Measurements from ENCODE around the gene ZNF536. TPM values are rescaled to one million over a fixed set of nuclear protein-coding genes. Genes with fewer than 3 reads are reported as not detected.
A peak's percentile ranks its signal among the peaks of the same experiment; 100 is the strongest.

The ZNF536 gene
- total and polyA plus RNA-seq, 2 of the 13 experiments (the other 11 are each of a cell fraction or from before 2014, with no cell fraction given): not detected

DNA sequence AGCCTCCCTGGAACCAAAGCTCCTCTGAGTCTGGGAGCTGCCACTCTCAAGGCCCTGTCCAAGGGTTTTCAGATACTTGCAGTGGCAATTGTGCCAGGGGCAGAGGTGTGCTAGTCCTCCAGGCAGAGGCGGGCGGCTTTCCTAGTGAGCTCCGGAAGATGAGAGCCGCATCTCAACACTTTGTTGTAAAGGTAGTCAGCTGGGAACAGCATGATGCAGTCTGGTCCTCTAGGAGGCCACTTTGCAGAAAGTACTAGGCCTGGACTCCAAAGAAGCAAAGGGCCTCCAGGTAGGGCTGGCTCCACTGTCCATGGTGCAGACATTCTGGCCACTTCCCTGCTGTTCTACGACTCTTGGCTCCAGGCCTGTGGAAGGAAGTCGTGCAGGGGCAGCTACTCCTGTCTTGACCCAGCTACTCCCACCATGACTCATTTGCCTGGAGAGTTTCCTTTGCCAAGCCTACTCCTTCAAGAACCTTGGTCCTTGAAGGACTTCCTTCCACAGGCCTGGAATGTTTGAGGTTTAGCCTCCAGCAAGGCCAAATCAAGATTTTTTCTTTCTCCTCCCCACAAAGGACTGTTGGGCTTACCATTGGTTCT lies 9.9 kb upstream of the ZNF536 start:
- H3K4me1 ChIP-seq (ENCODE audit: insufficient read depth, low read length): peaks cover 9% of the 10 kb centered on the region
- ATAC-seq (peak; percentile 24; the same call in 1 of the 3 replicates), FAIRE-seq (no peak), DNase-seq (ENCODE audit: low spot score) (no peak)
- no TSS peak for BruUV-seq (replicated peaks)
- H3K4me2 ChIP-seq (ENCODE audit: low read depth, low read length): no peak overlapping the region; the same call in 1 of the 2 replicates
- H3K9ac ChIP-seq (ENCODE audit: insufficient read depth, low read depth, low read length): no peak overlapping the region
- H3K4me3 ChIP-seq (replicated peaks in 1 of 3; ENCODE audit: insufficient read depth in 1 of 3, low read depth in 2 of 3, low read length in 3 of 3): no peak overlapping the region
- WGBS (ENCODE audit: low lambda C conversion rate): no CpG with 5 or more reads among the region's 6 CpGs
- ChIA-PET CTCF (ENCODE audit: low intra/inter-chr PET ratio, low total read pairs) (no interaction called here), POLR2A (no interaction called here)
- no peaks in the 10 kb centered on the region for H3K79me2 ChIP-seq (ENCODE audit: insufficient read depth, low read length)
- in situ Hi-C loops (cut with HindIII; ENCODE audit: extremely low pct_ligation_motif_present, low pct_unique_long_range_greater_than_20kb) (no loop called here), intact Hi-C loops (cut with micrococcal nuclease; ENCODE audit: unreplicated experiment) (no loop called here)
- TF ChIP-seq PAWR (CRISPR knock-in tag; IDR thresholded peaks at IDR 0.05; ENCODE audit: borderline replicate concordance) (no peak), SALL2 (CRISPR knock-in tag; IDR thresholded peaks at IDR 0.05) (no peak), ZNF253 (CRISPR knock-in tag; IDR thresholded peaks at IDR 0.05; ENCODE audit: borderline replicate concordance) (no peak)
- TF ChIP-seq, protein P1, sequence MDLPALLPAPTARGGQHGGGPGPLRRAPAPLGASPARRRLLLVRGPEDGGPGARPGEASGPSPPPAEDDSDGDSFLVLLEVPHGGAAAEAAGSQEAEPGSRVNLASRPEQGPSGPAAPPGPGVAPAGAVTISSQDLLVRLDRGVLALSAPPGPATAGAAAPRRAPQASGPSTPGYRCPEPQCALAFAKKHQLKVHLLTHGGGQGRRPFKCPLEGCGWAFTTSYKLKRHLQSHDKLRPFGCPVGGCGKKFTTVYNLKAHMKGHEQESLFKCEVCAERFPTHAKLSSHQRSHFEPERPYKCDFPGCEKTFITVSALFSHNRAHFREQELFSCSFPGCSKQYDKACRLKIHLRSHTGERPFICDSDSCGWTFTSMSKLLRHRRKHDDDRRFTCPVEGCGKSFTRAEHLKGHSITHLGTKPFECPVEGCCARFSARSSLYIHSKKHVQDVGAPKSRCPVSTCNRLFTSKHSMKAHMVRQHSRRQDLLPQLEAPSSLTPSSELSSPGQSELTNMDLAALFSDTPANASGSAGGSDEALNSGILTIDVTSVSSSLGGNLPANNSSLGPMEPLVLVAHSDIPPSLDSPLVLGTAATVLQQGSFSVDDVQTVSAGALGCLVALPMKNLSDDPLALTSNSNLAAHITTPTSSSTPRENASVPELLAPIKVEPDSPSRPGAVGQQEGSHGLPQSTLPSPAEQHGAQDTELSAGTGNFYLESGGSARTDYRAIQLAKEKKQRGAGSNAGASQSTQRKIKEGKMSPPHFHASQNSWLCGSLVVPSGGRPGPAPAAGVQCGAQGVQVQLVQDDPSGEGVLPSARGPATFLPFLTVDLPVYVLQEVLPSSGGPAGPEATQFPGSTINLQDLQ (CRISPR knock-in tag; IDR thresholded peaks at IDR 0.05): no peak
- TF ChIP-seq, protein P2, sequence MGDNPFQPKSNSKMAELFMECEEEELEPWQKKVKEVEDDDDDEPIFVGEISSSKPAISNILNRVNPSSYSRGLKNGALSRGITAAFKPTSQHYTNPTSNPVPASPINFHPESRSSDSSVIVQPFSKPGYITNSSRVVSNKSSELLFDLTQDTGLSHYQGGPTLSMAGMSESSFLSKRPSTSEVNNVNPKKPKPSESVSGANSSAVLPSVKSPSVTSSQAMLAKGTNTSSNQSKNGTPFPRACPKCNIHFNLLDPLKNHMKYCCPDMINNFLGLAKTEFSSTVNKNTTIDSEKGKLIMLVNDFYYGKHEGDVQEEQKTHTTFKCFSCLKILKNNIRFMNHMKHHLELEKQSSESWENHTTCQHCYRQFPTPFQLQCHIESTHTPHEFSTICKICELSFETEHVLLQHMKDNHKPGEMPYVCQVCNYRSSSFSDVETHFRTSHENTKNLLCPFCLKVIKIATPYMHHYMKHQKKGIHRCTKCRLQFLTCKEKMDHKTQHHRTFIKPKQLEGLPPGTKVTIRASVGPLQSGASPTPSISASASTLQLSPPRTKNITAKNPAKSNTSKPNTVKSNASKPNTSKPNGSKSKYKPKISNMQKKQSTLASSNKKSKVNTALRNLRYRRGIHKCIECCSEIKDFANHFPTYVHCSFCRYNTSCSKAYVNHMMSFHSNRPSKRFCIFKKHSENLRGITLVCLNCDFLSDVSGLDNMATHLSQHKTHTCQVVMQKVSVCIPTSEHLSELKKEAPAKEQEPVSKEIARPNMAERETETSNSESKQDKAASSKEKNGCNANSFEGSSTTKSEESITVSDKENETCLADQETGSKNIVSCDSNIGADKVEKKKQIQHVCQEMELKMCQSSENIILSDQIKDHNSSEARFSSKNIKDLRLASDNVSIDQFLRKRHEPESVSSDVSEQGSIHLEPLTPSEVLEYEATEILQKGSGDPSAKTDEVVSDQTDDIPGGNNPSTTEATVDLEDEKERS (CRISPR knock-in tag; IDR thresholded peaks at IDR 0.05): no peak
- H3K36me3 ChIP-seq (replicated peaks in 1 of 2; ENCODE audit: control insufficient read depth in 1 of 2, insufficient read depth in 2 of 2, low read length in 2 of 2): no peaks in the 10 kb centered on the region
- no peak overlapping the region for H2AFZ ChIP-seq (ENCODE audit: low read length)
- H3K9me3 ChIP-seq (ENCODE audit: low read length): no peaks in the 10 kb centered on the region
- H4K20me1 ChIP-seq (ENCODE audit: insufficient read depth, low read length): no peaks in the 10 kb centered on the region
- H3K27me3 ChIP-seq (ENCODE audit: control insufficient read depth in 1 of 2, insufficient read depth in 2 of 2, low read length in 2 of 2): peaks cover 0 to 13% of the 10 kb centered on the region in 2 experiments; a peak in 3 of 5 replicates
- H3K27ac ChIP-seq (ENCODE audit: extremely low read length, insufficient read depth, low read length): no peak overlapping the region
